ENCODE measurements around the gene STAT3.
"Not testable (repeated sequence)": the region's sequence is repeated elsewhere in the genome, so short reads cannot be mapped to it uniquely, and the experiment has no call there.

The STAT3 gene

GRCh38 chr17:42307362-42307927, 80.8 kb downstream of the STAT3 start:
- peaks cover 7% of the 10 kb centered on the region; the same call in 1 of the 2 replicates for H3K36me3 ChIP-seq (replicated peaks)
- no peaks in the 10 kb centered on the region for H3K27me3 ChIP-seq (ENCODE audit: low read depth)
- DNase-seq (ENCODE audit: low spot score in 2 of 2) = no peak
- peaks cover 3% of the 10 kb centered on the region for H3K4me1 ChIP-seq
- no peaks in the 10 kb centered on the region for H3K9me3 ChIP-seq
- in situ Hi-C loops (cut with MboI; ENCODE audit: low sequenced_read_pairs) = no loop called here
- H3K4me3 ChIP-seq = no peak overlapping the region

GRCh38 chr17:42306385-42306667, 81.9 kb downstream of the STAT3 start:
- H3K4me1 ChIP-seq = no peaks in the 10 kb centered on the region
- no peak for DNase-seq (ENCODE audit: low spot score in 2 of 2)
- H3K9me3 ChIP-seq = no peaks in the 10 kb centered on the region
- H3K36me3 ChIP-seq (replicated peaks) = peaks cover under 1% of the 10 kb centered on the region; the same call in 1 of the 2 replicates
- H3K4me3 ChIP-seq = no peak overlapping the region
- in situ Hi-C loops (cut with MboI; ENCODE audit: low sequenced_read_pairs) = no loop called here
- no peaks in the 10 kb centered on the region for H3K27me3 ChIP-seq (ENCODE audit: low read depth)

- in situ Hi-C loops (cut with MboI; ENCODE audit: low sequenced_read_pairs) = no loop called here
- Histone ChIP-seq H3K9me3 (no peaks in the 10 kb centered on the region), H3K36me3 (replicated peaks) (no peaks in the 10 kb centered on the region), H3K4me1 (no peaks in the 10 kb centered on the region), H3K4me3 (no peak overlapping the region), H3K27me3 (ENCODE audit: low read depth) (no peaks in the 10 kb centered on the region)
- no peak for DNase-seq (ENCODE audit: low spot score in 2 of 2)
Measured at GRCh38 chr17:42305543-42306384, 82.5 kb downstream of the STAT3 start.

- H3K9me3 ChIP-seq; in situ Hi-C loops (cut with MboI; ENCODE audit: low sequenced_read_pairs); H3K36me3 ChIP-seq (replicated peaks); DNase-seq (ENCODE audit: low spot score in 2 of 2); H3K4me3 ChIP-seq; H3K27me3 ChIP-seq (ENCODE audit: low read depth); H3K4me1 ChIP-seq: not testable (repeated sequence)
Measured at GRCh38 chr17:42305031-42305330, 83.3 kb downstream of the STAT3 start.

GRCh38 chr17:42304187-42305030, 83.8 kb downstream of the STAT3 start:
- no peaks in the 10 kb centered on the region for H3K27me3 ChIP-seq (ENCODE audit: low read depth)
- no peaks in the 10 kb centered on the region for H3K9me3 ChIP-seq
- H3K4me1 ChIP-seq = no peaks in the 10 kb centered on the region
- in situ Hi-C loops (cut with MboI; ENCODE audit: low sequenced_read_pairs) = no loop called here
- no peaks in the 10 kb centered on the region for H3K36me3 ChIP-seq (replicated peaks)
- H3K4me3 ChIP-seq = no peak overlapping the region
- DNase-seq (ENCODE audit: low spot score in 2 of 2) = no peak

- DNase-seq (ENCODE audit: low spot score in 2 of 2) = no peak
- Histone ChIP-seq H3K9me3 (no peaks in the 10 kb centered on the region), H3K4me1 (no peaks in the 10 kb centered on the region), H3K27me3 (ENCODE audit: low read depth) (no peaks in the 10 kb centered on the region), H3K4me3 (no peak overlapping the region), H3K36me3 (replicated peaks) (no peaks in the 10 kb centered on the region)
- in situ Hi-C loops (cut with MboI; ENCODE audit: low sequenced_read_pairs) = no loop called here
Measured at GRCh38 chr17:42303694-42304093, 84.5 kb downstream of the STAT3 start.

GRCh38 chr17:42301022-42301421, 87.2 kb downstream of the STAT3 start:
- H3K4me1 ChIP-seq = no peaks in the 10 kb centered on the region
- H3K4me3 ChIP-seq = no peak overlapping the region
- no peaks in the 10 kb centered on the region for H3K9me3 ChIP-seq
- no peaks in the 10 kb centered on the region for H3K36me3 ChIP-seq (replicated peaks)
- DNase-seq (ENCODE audit: low spot score in 2 of 2) = no peak
- in situ Hi-C loops (cut with MboI; ENCODE audit: low sequenced_read_pairs) = no loop called here
- no peaks in the 10 kb centered on the region for H3K27me3 ChIP-seq (ENCODE audit: low read depth)

- H3K9me3 ChIP-seq; H3K27me3 ChIP-seq (ENCODE audit: low read depth); in situ Hi-C loops (cut with MboI; ENCODE audit: low sequenced_read_pairs); DNase-seq (ENCODE audit: low spot score in 2 of 2); H3K36me3 ChIP-seq (replicated peaks); H3K4me3 ChIP-seq; H3K4me1 ChIP-seq: not testable (repeated sequence)
Measured at GRCh38 chr17:42299913-42300312, 88.3 kb downstream of the STAT3 start.

GRCh38 chr17:42299361-42299760, 88.9 kb downstream of the STAT3 start:
- not testable (repeated sequence) for H3K4me1 ChIP-seq

GRCh38 chr17:42297775-42298174, 90.5 kb downstream of the STAT3 start:
- H3K4me3 ChIP-seq; H3K4me1 ChIP-seq; DNase-seq (ENCODE audit: low spot score in 2 of 2); H3K9me3 ChIP-seq; H3K36me3 ChIP-seq (replicated peaks); H3K27me3 ChIP-seq (ENCODE audit: low read depth); in situ Hi-C loops (cut with MboI; ENCODE audit: low sequenced_read_pairs): not testable (repeated sequence)

More at GRCh38 chr17:42299361-42299760, 88.9 kb downstream of the STAT3 start:
- H3K9me3 ChIP-seq; H3K4me3 ChIP-seq; H3K36me3 ChIP-seq (replicated peaks); in situ Hi-C loops (cut with MboI; ENCODE audit: low sequenced_read_pairs); H3K27me3 ChIP-seq (ENCODE audit: low read depth); DNase-seq (ENCODE audit: low spot score in 2 of 2): not testable (repeated sequence)

GRCh38 chr17:42296012-42296411, 92.2 kb downstream of the STAT3 start:
- H3K9me3 ChIP-seq = no peaks in the 10 kb centered on the region
- in situ Hi-C loops (cut with MboI; ENCODE audit: low sequenced_read_pairs) = no loop called here
- no peaks in the 10 kb centered on the region for H3K36me3 ChIP-seq (replicated peaks)
- H3K4me1 ChIP-seq = no peaks in the 10 kb centered on the region
- H3K4me3 ChIP-seq = no peak overlapping the region
- no peaks in the 10 kb centered on the region for H3K27me3 ChIP-seq (ENCODE audit: low read depth)
- no peak for DNase-seq (ENCODE audit: low spot score in 2 of 2)

GRCh38 chr17:42294469-42295398, 93.5 kb downstream of the STAT3 start:
- Histone ChIP-seq H3K36me3 (replicated peaks) (no peaks in the 10 kb centered on the region), H3K27me3 (ENCODE audit: low read depth) (no peaks in the 10 kb centered on the region), H3K4me1 (no peaks in the 10 kb centered on the region), H3K9me3 (no peaks in the 10 kb centered on the region), H3K4me3 (no peak overlapping the region)
- DNase-seq (ENCODE audit: low spot score in 2 of 2) = no peak
- in situ Hi-C loops (cut with MboI; ENCODE audit: low sequenced_read_pairs) = no loop called here

- Histone ChIP-seq H3K27me3 (ENCODE audit: low read depth) (peaks cover 8% of the 10 kb centered on the region), H3K36me3 (replicated peaks) (no peaks in the 10 kb centered on the region), H3K4me1 (peaks cover 2% of the 10 kb centered on the region; the same call in 1 of the 2 replicates), H3K9me3 (no peaks in the 10 kb centered on the region), H3K4me3 (no peak overlapping the region)
- in situ Hi-C loops (cut with MboI; ENCODE audit: low sequenced_read_pairs) = no loop called here
- no peak for DNase-seq (ENCODE audit: low spot score in 2 of 2)
Measured at GRCh38 chr17:42291129-42291528, 97.1 kb downstream of the STAT3 start.
